ENCODE measurements around the gene SGPP1.
"Not testable (repeated sequence)": the region's sequence is repeated elsewhere in the genome, so short reads cannot be mapped to it uniquely, and the experiment has no call there.

SGPP1 gene

GRCh38 chr14:63727736-63728728 lies at the start of gene SGPP1:
Gene SGPP1, minus strand, starts transcription at chr14:63728065. Its CDS starts 121 bp downstream, at chr14:63727944.
- Mint-ChIP-seq H3K27ac (peak within 1 kb of the TSS; percentile 92), H3K27me3 (no peaks in the 10 kb centered on the region), H3K4me3 (peak within 1 kb of the TSS; percentile 99), H3K9me3 (no peaks in the 10 kb centered on the region), H3K36me3 (ENCODE audit: low read depth) (peaks cover 2% of the 10 kb centered on the region), H3K4me1 (peaks cover 36% of the 10 kb centered on the region)
- DNase-seq: peak; percentile 81
- ATAC-seq: peak; percentile 94

DNA sequence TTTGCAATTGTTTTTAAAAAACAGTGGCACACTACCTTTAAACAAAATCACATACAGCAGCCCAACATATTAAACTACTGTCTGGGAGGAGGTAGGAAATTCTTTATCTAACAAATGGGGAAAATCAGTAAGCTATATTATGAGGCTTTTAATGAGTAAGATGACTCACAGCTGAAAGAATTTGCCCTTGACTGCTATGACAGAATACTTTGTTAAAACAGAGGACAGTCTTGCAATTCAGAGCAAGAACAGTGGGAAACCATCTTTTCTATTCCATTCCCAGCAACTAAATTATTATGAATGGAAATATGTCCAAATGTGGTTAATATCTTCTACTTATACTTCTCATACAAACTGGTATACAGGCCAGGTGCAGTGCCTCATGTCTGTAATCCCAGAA lies 49.2 kb upstream of the SGPP1 start:
- DNase-seq: no peak
- H3K27ac Mint-ChIP-seq: no peak overlapping the region

DNA sequence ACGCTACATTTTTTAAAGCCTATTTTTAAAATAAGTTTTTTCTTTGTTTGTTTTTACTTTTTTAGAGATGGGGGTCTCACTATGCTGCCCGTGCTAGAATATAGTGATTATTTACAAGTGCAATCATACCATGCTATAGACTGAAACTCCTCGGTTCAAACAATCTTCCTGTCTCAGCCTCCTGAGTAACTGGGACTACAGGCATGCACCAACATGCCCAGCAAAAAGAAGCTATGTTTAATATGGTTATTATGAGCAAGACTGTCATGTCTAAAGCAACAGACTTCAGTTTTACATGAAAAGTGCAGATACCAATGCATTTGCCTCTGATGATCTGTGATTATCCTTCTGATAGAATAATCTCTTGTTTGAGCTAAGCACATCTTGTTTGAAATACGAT lies 45.6 kb upstream of the SGPP1 start:
- Mint-ChIP-seq H3K4me3 (no peak overlapping the region), H3K4me1 (no peaks in the 10 kb centered on the region), H3K36me3 (ENCODE audit: low read depth) (no peaks in the 10 kb centered on the region), H3K27me3 (peaks cover 2% of the 10 kb centered on the region), H3K27ac (no peak overlapping the region), H3K9me3 (no peaks in the 10 kb centered on the region)
- ATAC-seq: no peak
- DNase-seq: no peak

More for the DNA sequence above, 49.2 kb upstream of the SGPP1 start:
- Mint-ChIP-seq H3K9me3 (no peaks in the 10 kb centered on the region), H3K4me1 (no peaks in the 10 kb centered on the region), H3K27me3 (no peaks in the 10 kb centered on the region), H3K36me3 (ENCODE audit: low read depth) (no peaks in the 10 kb centered on the region), H3K4me3 (no peak overlapping the region)
- ATAC-seq: no peak

DNA sequence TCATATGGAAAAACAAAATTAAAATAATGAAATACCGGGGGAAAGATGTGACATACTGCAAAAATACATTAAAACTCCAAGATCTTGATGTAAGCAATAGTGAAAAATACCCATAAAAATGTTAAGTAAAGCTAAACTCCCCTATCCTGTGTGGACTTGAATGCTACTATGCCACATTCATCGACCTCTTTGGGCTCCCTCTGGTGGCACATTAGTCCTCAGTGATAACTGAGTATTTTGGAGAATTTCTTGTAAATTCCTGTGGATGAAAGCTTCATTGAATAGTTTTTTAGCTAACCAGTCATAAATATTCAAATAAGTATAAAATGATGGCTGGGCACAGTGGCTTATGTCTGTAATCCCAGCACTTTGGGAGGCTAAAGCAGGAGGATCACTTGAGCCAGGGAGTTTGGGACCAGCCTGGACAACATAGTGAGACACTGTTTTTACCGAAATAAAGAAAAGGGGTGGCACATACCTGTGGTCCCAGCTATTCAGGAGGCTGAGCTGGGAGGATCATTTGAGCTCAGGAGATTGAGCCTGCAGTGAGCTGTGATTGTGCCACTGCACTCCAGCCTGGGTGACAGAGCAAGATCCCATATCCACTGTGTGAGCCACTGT lies 42.4 kb upstream of the SGPP1 start:
- no peaks in the 10 kb centered on the region for H3K4me1 Mint-ChIP-seq
- no peaks in the 10 kb centered on the region for H3K9me3 Mint-ChIP-seq
- peaks cover 2% of the 10 kb centered on the region for H3K27me3 Mint-ChIP-seq
- no peak overlapping the region for H3K4me3 Mint-ChIP-seq
- peak; percentile 27 for DNase-seq
- no peaks in the 10 kb centered on the region for H3K36me3 Mint-ChIP-seq (ENCODE audit: low read depth)
- ATAC-seq: peak; percentile 75
- no peak overlapping the region for H3K27ac Mint-ChIP-seq

DNA sequence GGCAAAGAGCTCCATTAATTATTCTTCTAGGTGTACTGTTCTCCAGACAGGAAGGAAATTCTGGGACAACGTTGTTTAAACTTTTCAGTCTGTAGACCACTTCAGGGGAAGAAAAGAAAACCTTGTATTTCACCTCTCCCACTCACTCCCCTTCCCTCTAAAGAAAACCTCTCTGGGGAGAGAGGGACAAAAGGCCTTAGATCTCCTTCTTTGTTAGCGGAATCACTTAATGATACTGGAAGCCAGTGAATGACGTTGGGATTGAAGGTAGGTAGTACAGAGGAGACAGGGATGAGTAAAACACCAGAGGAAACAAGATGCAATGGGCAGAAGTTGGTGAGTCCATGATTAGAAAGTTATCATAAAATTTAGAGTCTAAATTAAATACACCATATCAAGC lies 38.7 kb upstream of the SGPP1 start:
- Mint-ChIP-seq H3K9me3 (no peaks in the 10 kb centered on the region), H3K4me3 (no peak overlapping the region), H3K4me1 (no peaks in the 10 kb centered on the region), H3K27me3 (no peaks in the 10 kb centered on the region), H3K36me3 (ENCODE audit: low read depth) (no peaks in the 10 kb centered on the region), H3K27ac (no peak overlapping the region)
- ATAC-seq (no peak), DNase-seq (no peak)

- Mint-ChIP-seq H3K36me3 (ENCODE audit: low read depth) (no peaks in the 10 kb centered on the region), H3K4me1 (peaks cover 5% of the 10 kb centered on the region), H3K27me3 (no peaks in the 10 kb centered on the region), H3K9me3 (no peaks in the 10 kb centered on the region), H3K27ac (no peak overlapping the region), H3K4me3 (no peak overlapping the region)
- no peak for DNase-seq
- ATAC-seq: no peak
Measured at GRCh38 chr14:63764620-63765139, 36.8 kb upstream of the SGPP1 start.

- Mint-ChIP-seq H3K27ac (no peak overlapping the region), H3K27me3 (no peaks in the 10 kb centered on the region), H3K36me3 (ENCODE audit: low read depth) (no peaks in the 10 kb centered on the region), H3K4me3 (no peak overlapping the region), H3K9me3 (no peaks in the 10 kb centered on the region), H3K4me1 (peaks cover 10% of the 10 kb centered on the region)
- ATAC-seq: no peak
- no peak for DNase-seq
Measured at GRCh38 chr14:63764103-63764502, 36.2 kb upstream of the SGPP1 start.

- H3K27me3 Mint-ChIP-seq: no peaks in the 10 kb centered on the region
- H3K27ac Mint-ChIP-seq: no peak overlapping the region
- H3K36me3 Mint-ChIP-seq (ENCODE audit: low read depth): no peaks in the 10 kb centered on the region
- DNase-seq (no peak), ATAC-seq (no peak)
- peaks cover 10% of the 10 kb centered on the region for H3K4me1 Mint-ChIP-seq
- no peak overlapping the region for H3K4me3 Mint-ChIP-seq
- no peaks in the 10 kb centered on the region for H3K9me3 Mint-ChIP-seq
Measured at GRCh38 chr14:63761351-63762117, 33.7 kb upstream of the SGPP1 start.

DNA sequence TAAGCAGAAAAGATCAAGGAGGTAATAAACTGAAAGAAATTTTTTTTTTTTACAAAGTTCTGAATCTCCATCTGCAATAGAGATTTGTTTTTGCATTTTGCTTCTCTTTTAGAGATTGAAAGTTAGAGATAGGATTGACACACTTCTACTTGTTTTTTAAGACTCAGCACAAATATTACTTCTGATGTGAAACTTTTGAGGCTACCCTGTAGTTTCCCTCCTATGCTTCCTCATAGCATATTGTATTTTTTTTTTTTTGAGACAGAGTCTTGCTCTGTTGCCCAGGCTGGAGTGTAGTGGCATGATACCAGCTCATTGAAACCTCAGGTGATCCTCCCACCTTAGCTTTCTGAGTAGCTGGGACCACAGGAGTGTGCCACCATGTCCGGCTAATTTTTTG lies 32.1 kb upstream of the SGPP1 start:
- no peak overlapping the region for H3K27ac Mint-ChIP-seq
- no peaks in the 10 kb centered on the region for H3K9me3 Mint-ChIP-seq
- no peak for DNase-seq
- no peaks in the 10 kb centered on the region for H3K36me3 Mint-ChIP-seq (ENCODE audit: low read depth)
- peaks cover 10% of the 10 kb centered on the region for H3K4me1 Mint-ChIP-seq
- H3K4me3 Mint-ChIP-seq: peak overlapping the region; percentile 60
- ATAC-seq: no peak
- no peaks in the 10 kb centered on the region for H3K27me3 Mint-ChIP-seq

GRCh38 chr14:63759456-63759855 lies 31.6 kb upstream of the SGPP1 start:
- Mint-ChIP-seq H3K9me3 (no peaks in the 10 kb centered on the region), H3K4me1 (peaks cover 10% of the 10 kb centered on the region), H3K36me3 (ENCODE audit: low read depth) (no peaks in the 10 kb centered on the region), H3K27ac (peak overlapping the region; percentile 85), H3K4me3 (peak overlapping the region; percentile 60), H3K27me3 (no peaks in the 10 kb centered on the region)
- ATAC-seq: peak; percentile 80
- DNase-seq: no peak

DNA sequence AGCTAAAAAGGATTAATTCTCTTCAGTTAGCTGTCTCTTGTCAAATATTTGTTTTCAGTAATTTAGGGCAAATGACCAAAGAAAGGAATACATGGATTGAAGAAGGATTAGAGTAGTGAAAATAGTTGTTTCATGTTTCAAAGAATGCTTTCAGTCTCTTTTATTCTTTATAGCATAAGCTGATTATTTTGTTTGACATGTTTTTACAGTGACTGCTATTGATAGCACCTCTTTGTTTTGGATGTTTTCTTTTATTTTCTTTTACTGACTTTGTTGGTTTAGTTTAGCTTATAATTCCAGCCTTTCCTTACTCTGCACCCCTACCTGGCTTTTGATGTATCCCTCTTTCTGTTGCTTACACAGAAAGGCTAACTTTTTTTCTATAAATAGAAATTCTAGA lies 29.3 kb upstream of the SGPP1 start:
- H3K9me3 Mint-ChIP-seq: no peaks in the 10 kb centered on the region
- H3K36me3 Mint-ChIP-seq (ENCODE audit: low read depth): no peaks in the 10 kb centered on the region
- H3K27ac Mint-ChIP-seq: no peak overlapping the region
- H3K27me3 Mint-ChIP-seq: no peaks in the 10 kb centered on the region
- no peak overlapping the region for H3K4me3 Mint-ChIP-seq
- DNase-seq: no peak
- H3K4me1 Mint-ChIP-seq: peaks cover 10% of the 10 kb centered on the region
- ATAC-seq: no peak

DNA sequence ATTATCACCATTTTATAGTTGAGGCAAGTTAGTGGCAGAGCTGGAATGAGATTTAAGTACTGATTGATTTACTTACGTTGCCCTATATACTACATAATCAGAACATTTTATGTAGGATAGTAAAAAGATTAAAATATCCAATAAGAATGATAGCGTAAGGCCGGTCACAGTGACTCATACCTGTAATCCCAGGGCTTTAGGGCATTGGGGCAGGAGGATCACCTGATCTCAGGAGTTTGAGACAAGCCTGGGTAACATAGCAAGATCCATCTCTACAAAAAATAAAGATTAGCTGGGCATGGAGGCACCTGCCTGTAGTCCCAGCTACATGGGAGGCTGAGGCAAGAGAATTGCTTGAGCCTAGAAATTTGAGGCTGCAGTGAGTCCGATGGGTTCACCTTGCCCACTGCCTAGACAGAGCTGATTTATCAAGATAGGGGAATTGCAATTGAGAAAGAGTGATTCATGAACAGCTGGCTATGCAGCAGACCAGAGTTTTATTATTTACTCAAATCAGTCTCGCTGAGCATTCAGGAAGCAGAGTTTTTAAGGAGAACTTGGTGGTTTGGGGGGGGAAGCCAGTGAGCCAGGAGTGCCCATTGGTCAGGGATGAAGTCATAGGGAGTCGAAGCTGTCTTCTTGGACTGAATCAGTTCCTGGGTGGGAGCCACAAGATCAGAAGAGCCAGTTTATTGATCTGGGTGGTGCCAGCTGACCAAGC lies 24.7 kb upstream of the SGPP1 start:
- Mint-ChIP-seq H3K4me3 (no peak overlapping the region), H3K4me1 (peaks cover 2% of the 10 kb centered on the region), H3K27ac (no peak overlapping the region), H3K27me3 (no peaks in the 10 kb centered on the region), H3K9me3 (no peaks in the 10 kb centered on the region), H3K36me3 (ENCODE audit: low read depth) (no peaks in the 10 kb centered on the region)
- no peak for DNase-seq
- ATAC-seq: no peak

GRCh38 chr14:63751076-63751475 lies 23.2 kb upstream of the SGPP1 start:
- not testable (repeated sequence) for ATAC-seq; H3K9me3 Mint-ChIP-seq; H3K4me1 Mint-ChIP-seq; H3K27ac Mint-ChIP-seq; H3K36me3 Mint-ChIP-seq (ENCODE audit: low read depth); H3K4me3 Mint-ChIP-seq; DNase-seq; H3K27me3 Mint-ChIP-seq

- DNase-seq (no peak), ATAC-seq (no peak)
- Mint-ChIP-seq H3K27me3 (no peaks in the 10 kb centered on the region), H3K4me3 (no peak overlapping the region), H3K4me1 (peaks cover 14% of the 10 kb centered on the region), H3K27ac (no peak overlapping the region), H3K9me3 (no peaks in the 10 kb centered on the region), H3K36me3 (ENCODE audit: low read depth) (no peaks in the 10 kb centered on the region)
Measured at GRCh38 chr14:63747846-63748245, 20.0 kb upstream of the SGPP1 start.
